HG02678 (cell line): ENCODE measurements around the gene NETO2.

Experiments used
- ATAC-seq: cut with Tn5 transposase; IDR thresholded peaks from one replicate; pipeline ENCODE4 v1.9.1; 2021; ENCODE audit warnings: mild to moderate bottlenecking, moderate library complexity; ENCODE audit not compliant: unreplicated experiment

Gene NETO2

DNA sequence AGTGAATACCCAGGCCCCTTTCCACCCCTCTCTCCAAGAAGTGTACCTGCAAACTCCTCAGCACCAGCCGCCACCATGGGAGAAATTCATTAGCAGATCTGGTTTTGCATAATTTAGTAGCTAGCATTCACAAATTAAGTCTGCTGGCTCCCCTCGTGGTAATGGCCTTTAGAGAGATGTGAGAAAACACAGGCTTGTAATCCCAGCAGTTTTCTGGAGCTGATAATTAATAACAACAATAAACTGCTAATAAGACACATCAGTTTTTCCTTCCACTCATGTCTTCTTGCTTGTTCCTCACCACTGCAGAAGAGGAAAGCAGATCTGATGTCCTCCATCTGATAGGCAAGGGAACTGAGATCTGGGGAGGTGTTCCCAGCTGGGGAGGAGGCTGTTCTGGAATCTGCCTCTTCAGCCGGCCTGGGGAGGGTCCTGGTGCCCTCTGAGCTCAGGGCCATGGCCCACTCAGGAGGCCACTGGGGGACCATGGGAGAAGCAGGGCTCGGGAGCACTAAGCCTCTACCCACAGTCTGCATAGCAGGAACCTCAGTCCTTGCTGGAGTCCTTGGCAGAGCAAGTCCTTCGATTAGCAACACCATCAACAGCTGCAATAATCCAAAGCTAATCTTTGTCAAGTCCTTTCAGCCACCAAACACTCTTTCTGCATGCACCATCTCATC is 96.1 kb downstream of the NETO2 start:
- no peak for ATAC-seq

DNA sequence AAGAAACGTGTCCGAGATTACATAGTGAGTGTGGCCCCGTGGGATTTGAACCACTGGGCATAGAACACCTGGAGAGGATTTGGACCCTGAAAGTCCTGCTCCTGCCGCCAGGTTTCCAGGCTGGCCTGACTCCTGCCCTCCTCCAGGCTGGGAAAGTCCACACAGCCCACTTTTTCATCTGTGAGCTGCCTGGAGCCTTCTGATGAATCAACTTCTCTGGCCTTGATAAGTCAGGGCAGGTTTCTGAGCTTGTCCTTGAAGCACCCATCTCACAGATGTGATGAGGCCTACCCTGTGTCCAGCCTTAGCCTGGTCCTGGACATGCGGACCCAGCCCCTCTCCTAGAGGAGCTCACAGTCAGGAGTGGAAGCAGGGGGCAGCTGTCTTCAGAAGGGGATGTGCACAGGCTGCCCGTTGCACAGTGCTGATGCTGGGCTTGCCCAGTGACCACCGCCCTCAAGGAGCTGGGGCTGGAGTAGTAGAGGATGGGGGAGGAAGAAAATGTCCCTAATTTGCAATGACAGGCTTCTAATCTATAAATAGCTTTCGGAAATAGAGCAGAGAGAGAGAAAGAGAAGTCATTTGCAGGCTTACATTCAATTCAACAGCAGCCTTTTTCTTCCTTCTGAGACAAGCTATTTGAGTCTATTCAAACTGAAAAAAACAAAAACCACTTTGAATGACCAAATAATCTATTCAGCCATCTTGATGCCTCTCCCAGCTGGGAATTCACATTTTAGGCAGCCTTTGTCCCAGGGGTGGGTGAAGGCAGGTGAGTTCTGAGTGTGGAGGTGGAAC is 96.8 kb downstream of the NETO2 start:
- peak; percentile 64 for ATAC-seq

DNA sequence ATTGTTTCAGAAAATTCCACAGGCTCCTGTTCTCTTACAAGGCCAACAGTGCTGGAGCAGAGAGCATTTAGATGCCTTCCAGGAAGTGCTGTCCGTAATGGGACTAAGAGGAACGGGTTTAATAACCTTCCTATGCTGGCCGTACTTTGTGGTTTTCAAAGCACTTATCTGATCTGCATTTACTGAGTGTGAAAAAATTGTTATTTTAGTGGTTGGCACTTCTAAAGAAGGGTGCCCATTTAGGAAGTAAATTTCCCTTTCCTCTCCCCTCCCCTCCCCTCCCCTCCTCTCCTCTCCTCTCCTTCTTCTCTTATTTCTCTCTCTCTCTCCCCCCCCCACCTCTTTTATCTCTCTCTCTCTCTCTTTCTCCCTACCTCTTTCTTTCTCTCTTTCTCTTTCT is 98.3 kb downstream of the NETO2 start:
- no peak for ATAC-seq

DNA sequence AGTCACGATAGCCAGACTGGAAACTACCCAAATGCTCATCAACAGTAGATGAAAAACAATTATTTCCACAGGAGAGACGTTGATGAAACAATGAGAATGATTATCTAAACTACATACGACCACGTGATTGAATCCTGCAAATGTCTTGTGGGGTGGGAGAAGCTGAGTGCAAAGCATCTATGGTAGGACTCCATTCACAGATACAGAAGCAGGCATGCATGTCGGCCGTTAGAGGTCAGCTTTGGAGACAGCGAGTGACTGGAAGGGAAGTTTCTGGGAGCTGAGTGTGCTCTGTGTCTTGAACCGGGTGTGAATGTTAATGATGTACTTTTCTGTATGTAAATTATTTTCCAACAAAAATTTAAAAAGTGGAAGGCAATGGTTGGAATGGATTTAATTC is 98.7 kb downstream of the NETO2 start:
- ATAC-seq = no peak

- no peak for ATAC-seq
Measured at GRCh38 chr16:47043970-47044684, 99.6 kb downstream of the NETO2 start.

DNA sequence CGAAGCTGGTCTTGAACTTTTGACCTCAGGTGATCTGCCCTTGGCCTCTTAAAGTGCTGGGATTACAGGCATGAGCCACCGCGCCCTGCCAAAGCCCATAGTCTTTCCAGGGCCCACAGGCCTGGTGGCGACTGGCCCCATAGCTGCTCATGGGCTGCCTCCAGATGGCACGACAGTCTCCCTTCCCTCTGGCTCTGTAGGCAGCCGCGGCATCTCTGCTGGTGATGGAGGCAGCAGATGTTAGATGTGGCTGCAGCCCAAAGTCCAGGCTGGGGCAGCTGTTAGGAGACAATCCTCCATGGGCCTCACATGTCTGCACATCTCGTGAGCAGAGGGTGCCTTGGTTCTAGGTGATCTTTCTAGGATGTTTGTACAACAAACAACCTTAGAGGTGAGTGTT is 100.5 kb downstream of the NETO2 start:
- ATAC-seq = no peak

GRCh38 chr16:47037746-47038458 is 105.8 kb downstream of the NETO2 start:
- peak; percentile 89 for ATAC-seq

DNA sequence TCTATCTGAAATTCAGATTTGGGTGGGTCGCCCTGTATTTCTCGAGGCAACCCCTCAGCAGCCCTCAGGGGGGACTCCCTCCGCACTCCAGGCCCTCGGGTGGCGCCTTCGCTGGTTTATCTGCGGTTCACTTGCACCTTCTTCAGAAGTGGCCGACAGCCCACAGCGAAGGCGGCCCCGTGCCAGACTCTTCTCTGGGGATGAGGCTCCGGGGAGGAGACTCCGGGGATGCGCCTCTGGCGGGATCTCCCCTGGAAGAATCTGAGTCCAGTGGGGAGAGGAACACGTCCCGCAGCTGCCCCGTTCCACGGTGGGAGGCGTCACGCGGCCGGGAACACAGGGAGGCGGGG is 106.4 kb downstream of the NETO2 start:
- peak; percentile 38 for ATAC-seq

DNA sequence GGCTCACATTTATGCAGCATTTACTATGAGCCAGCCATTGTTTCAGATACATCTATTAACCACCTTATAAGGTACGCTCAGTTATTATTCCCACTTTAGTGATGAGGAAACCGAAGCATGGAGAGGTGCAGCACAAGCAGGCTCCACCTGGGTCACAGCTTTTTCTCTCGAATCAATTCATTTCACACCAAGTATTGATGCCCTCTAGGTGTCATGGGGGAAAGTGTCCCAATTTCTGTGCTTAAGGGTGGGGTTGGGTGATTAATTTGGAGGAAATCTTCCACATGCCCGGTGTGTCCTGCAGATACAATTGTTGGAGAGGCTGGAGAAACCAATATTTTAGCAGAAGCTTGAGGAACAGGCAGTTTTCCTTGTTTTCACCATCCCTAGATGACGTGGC is 107.5 kb downstream of the NETO2 start:
- no peak for ATAC-seq

- ATAC-seq = no peak
Measured at GRCh38 chr16:47035436-47035835, 108.3 kb downstream of the NETO2 start.

DNA sequence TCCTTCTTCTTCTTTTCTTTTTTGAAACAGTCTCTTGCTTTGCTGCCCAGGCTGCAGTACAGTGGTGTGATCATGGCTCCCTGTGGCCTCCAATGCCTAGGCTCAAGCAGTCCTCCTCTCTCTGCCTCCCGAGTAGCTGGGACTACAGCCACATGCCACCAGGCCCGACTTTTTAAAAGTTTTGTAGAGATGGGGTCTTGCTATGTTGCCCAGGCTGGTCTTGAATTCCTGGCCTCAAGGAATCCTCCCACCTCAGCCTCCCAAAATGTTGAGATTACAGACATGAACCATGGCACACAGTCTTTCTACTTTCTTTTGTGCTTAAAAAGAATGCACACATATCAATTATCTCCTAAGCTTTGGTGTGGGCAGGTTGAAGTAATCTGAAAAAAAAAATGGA is 109.3 kb downstream of the NETO2 start:
- ATAC-seq = no peak

GRCh38 chr16:47033176-47033575 is 110.6 kb downstream of the NETO2 start:
- no peak for ATAC-seq

DNA sequence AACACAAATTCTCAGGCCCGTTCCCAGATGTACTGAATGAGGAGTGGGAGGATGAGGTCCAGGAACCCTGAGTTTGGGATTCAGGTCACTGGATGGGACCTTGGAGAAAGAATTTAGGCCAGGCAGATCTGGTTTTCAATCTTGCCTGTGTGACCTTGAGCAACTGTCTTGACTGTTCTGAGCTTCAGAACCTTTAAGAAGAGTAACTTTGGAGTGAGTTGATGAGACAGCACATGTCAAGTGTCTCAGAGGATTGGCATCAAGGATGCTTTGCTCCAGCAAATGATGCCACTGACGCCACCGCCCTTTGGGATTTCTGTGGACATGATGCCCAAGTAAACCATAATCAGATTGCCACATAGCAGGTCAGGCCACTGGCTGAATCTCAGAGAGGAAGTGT is 114.0 kb downstream of the NETO2 start:
- ATAC-seq = no peak

GRCh38 chr16:47028767-47029377 is 114.9 kb downstream of the NETO2 start:
- no peak for ATAC-seq
